ENCODE data around the gene CHTF8. TPM values are rescaled to one million over a fixed set of nuclear protein-coding genes. Genes with fewer than 3 reads are reported as not detected.

The CHTF8 gene
- total and polyA plus RNA-seq, 10 of the 15 experiments (the other 5 are each of a cell fraction or from before 2014, with no cell fraction given): 18.5 to 159 (median 102) TPM

- H3K79me2 ChIP-seq (ENCODE audit: control insufficient read depth, insufficient read depth, low read length): no peaks in the 10 kb centered on the region
- ChIA-PET RAD21 (ENCODE audit: unreplicated experiment) (no interaction called here), CTCF (interaction anchor here (0.7 to 4.0 kb wide), 12 partner anchors 9 to 712 kb away, joined by 3 to 38 read pairs (median 6); no protein-coding TSS in a partner anchor), POLR2A (no interaction called here), SMC1A (ENCODE audit: uncharacterized antibody, unreplicated experiment) (interaction anchor here (0.6 to 4.3 kb wide), 2 partner anchors 9 to 20 kb away, joined by 5 to 20 read pairs; no protein-coding TSS in a partner anchor)
- H3K27me3 ChIP-seq (replicated peaks in 1 of 2; ENCODE audit: control insufficient read depth in 2 of 2, insufficient read depth in 2 of 2, low read length in 1 of 2): no peaks in the 10 kb centered on the region
- intact Hi-C loops (cut with micrococcal nuclease; ENCODE audit: unreplicated experiment) (no loop called here), in situ Hi-C loops (cut with MboI) (no loop called here)
- H3K4me2 ChIP-seq (ENCODE audit: control insufficient read depth, insufficient read depth): no peak overlapping the region
- ATAC-seq: no peak
- WGBS (ENCODE audit: insufficient coverage, insufficient replicate concordance, low lambda C conversion rate, missing lambda C conversion rate): 91% methylated on average over 25 of the region's 25 CpGs
- FAIRE-seq: no peak
- no peaks in the 10 kb centered on the region for H3K9me3 ChIP-seq (replicated peaks; ENCODE audit: control insufficient read depth, insufficient read depth, low read length)
- H3K27ac ChIP-seq (ENCODE audit: control insufficient read depth, insufficient read depth): no peak overlapping the region
- H3K9ac ChIP-seq (ENCODE audit: control insufficient read depth, insufficient read depth, low read length): no peak overlapping the region
- no peak overlapping the region for H3K4me3 ChIP-seq
- peaks cover 7 to 9% of the 10 kb centered on the region in 2 experiments for H3K36me3 ChIP-seq (ENCODE audit: control insufficient read depth in 2 of 2, insufficient read depth in 2 of 2, low read length in 1 of 2)
- BruUV-seq (replicated peaks): no TSS peak
- no peaks in the 10 kb centered on the region for H4K20me1 ChIP-seq (ENCODE audit: control insufficient read depth, insufficient read depth)
- DNase-seq (ENCODE audit: low read depth, low spot score): no peak
- no peak overlapping the region for H2AFZ ChIP-seq (ENCODE audit: control insufficient read depth, low read depth, low read length)
- TF ChIP-seq EED (IDR thresholded peaks at IDR 0.05; ENCODE audit: low read depth) (no peak), GABPA (IDR thresholded peaks at IDR 0.05; ENCODE audit: low read depth) (no peak), HSF1 (IDR thresholded peaks at IDR 0.05; ENCODE audit: low read depth, low read length) (no peak), SPI1 (IDR thresholded peaks at IDR 0.05; ENCODE audit: borderline replicate concordance, insufficient read depth, low read depth, low read length) (no peak), NR2C2 (IDR thresholded peaks at IDR 0.05; ENCODE audit: borderline replicate concordance, control insufficient read depth, insufficient read length, low read depth) (no peak), CHD1 (IDR thresholded peaks at IDR 0.05; ENCODE audit: low read depth, low read length) (no peak), YY1 (IDR thresholded peaks at IDR 0.05; ENCODE audit: low read depth, low read length) (no peak)
- H3K4me1 ChIP-seq (ENCODE audit: control insufficient read depth, insufficient read depth, low read length): no peaks in the 10 kb centered on the region
Measured at GRCh38 chr16:69114346-69114975, 17.9 kb downstream of the CHTF8 start.

Measured in GM12878 (cell line).